Stimulated activated memory B cell treated with anti-CD40 and anti-IgM and Interleukin-4, amounts not matched to agents 10 μg/mL and 1 μg/mL and 100 μg/mL, for 72 hours (primary cell): ENCODE data around the gene KIF26A.
"Not testable (repeated sequence)": the region's sequence is repeated elsewhere in the genome, so short reads cannot be mapped to it uniquely, and the experiment has no call there.

ENCODE experiments used
- ATAC-seq: fragments of 150-1000 bp; cut with Tn5 transposase; 2 replicates; pipeline ENCODE4 v1.10.0; 2021
- H3K27ac Mint-ChIP-seq: one replicate; pipeline ENCODE4 v1.8.0; 2022; ENCODE audit warnings: mild to moderate bottlenecking, mixed read lengths
- H3K27me3 Mint-ChIP-seq: one replicate; pipeline ENCODE4 v1.8.0; 2022; ENCODE audit warnings: mixed read lengths
- H3K36me3 Mint-ChIP-seq: one replicate; pipeline ENCODE4 v1.8.0; 2022; ENCODE audit warnings: mixed read lengths
- H3K4me1 Mint-ChIP-seq: one replicate; pipeline ENCODE4 v1.8.0; 2022; ENCODE audit warnings: mixed read lengths
- H3K4me3 Mint-ChIP-seq: one replicate; pipeline ENCODE4 v1.8.0; 2022; ENCODE audit warnings: mild to moderate bottlenecking, moderate library complexity, mixed read lengths
- H3K9me3 Mint-ChIP-seq: one replicate; pipeline ENCODE4 v1.8.0; 2022; ENCODE audit warnings: mixed read lengths

The KIF26A gene

DNA sequence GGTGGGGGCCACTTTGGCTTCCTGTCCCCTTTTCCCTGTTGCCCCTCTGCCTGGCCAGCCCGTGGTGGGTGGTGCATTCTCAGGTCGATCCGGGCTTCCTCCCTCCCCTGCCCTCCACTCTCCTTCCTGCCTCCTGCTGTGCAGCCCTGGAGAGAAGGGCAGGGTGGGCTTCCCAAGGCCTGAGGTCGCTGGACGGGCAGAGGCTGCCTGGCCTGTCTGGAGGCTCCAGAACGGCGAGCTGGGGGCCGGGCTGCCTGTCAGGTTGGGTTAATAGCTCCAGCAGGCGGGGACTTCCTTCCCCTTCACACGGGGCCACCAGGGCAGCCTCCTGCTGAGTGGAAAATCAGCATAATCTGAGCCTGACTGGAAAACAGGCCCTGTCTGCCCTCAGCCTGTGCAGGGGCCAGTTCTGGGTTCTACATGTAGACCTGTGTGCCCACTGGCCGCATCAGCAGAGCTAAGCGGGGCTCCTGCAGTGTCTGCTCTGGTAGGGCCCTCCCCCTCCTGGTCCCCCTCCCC lies 11.3 kb downstream of the KIF26A start:
- H3K4me1 Mint-ChIP-seq = no peaks in the 10 kb centered on the region
- peaks cover 48% of the 10 kb centered on the region for H3K27me3 Mint-ChIP-seq
- H3K36me3 Mint-ChIP-seq = no peaks in the 10 kb centered on the region
- ATAC-seq = no peak
- no peak overlapping the region for H3K27ac Mint-ChIP-seq
- no peaks in the 10 kb centered on the region for H3K9me3 Mint-ChIP-seq
- no peak overlapping the region for H3K4me3 Mint-ChIP-seq

DNA sequence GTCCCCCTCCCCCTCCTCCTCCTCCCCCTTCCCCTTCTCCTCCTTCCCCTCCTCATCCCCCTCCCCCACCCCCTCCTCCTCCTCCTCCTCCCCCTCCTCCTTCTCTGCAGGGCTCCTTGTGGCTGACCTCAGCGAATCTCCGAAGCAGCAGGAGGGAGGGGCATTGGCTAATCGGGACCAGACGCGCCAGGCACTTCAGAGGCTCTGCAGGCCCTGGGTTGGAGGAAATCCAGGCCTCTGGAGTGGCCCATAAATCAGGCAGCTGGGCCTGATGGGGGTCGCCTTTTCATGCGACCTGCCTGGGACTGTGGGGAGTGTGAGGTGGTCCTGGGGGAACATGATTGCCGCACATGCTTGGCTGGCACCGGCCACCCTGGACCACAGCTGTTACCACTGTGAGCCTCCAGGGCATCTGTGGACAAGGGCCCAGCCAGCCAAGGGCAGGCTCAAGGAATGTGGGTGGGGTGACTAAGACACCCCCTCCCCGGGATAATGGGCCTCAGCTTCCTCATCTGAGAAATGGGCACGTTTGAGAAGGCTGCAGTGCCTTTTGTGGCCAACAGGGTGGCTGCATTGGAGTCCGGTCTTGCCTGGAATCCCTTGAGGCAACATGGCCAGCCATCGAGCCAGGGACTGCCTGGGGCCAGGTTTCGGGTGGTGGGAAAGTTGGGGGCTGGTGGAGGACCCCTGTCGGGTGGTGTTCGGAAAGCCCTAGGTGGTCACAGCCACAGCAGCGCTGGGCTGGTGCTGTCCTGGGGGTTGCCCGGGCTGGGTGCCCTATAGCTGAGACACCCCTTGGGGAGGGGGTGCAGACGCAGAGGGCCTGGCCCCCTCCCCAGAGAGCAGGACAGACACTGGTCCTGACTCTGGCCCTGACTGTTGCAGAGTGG lies 12.0 kb downstream of the KIF26A start:
- no peak overlapping the region for H3K4me3 Mint-ChIP-seq
- no peaks in the 10 kb centered on the region for H3K36me3 Mint-ChIP-seq
- H3K27me3 Mint-ChIP-seq = peaks cover 41% of the 10 kb centered on the region
- H3K9me3 Mint-ChIP-seq = no peaks in the 10 kb centered on the region
- no peak overlapping the region for H3K27ac Mint-ChIP-seq
- H3K4me1 Mint-ChIP-seq = no peaks in the 10 kb centered on the region
- ATAC-seq = no peak

DNA sequence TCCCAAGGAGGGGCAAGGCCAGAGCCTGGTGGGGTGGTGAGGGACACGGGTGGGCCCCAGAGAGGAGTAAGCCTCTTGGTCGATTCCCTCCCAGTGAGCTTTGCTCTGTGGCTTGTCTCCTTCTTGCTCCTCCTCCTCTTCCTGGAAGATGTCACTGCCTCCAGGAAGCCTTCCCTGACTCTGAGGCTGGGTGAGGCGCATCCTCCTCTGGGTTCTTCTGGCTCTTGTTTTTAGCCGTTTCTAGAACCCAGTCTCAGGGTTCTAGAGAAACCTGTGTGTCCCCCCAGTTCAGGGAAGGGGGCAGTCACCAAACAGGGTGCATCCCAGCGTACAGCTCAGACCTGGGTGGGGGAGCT lies 12.6 kb downstream of the KIF26A start:
- Mint-ChIP-seq H3K9me3 (no peaks in the 10 kb centered on the region), H3K4me1 (no peaks in the 10 kb centered on the region), H3K27ac (no peak overlapping the region), H3K27me3 (peaks cover 34% of the 10 kb centered on the region), H3K36me3 (no peaks in the 10 kb centered on the region), H3K4me3 (no peak overlapping the region)
- no peak for ATAC-seq

DNA sequence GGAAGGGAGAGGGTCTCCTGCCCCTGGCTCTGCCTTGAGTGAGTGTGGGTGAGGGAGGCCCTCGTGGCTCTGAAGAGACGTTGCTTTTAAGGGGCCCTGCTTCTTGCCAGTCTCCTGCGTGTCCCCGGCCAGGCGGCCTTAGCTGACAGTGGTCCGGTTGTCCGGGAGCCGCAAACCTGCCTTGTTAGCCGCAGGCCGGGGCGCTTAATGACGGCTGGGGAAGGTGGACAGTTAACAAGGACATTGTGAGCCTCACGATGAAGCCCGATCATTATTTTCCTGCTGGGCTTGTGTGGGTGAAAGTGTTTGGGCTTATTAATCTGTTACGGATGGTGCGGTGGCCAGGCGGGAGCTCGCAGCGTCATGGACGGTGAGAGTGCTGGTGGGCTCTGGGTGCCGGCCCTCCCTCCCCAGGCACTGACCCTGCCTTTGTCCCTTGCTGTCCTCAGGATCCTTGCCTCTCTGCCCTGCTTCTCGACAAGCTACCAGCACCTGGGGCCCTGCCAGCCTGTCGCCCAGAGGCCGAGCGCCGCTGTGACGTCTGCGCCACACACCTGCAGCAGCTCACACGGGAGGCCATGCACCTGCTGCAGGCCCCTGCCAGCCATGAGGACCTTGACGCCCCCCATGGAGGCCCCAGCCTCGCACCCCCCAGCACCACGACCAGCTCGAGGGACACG lies 13.3 kb downstream of the KIF26A start:
- Mint-ChIP-seq H3K27me3 (peaks cover 27% of the 10 kb centered on the region), H3K36me3 (no peaks in the 10 kb centered on the region), H3K9me3 (no peaks in the 10 kb centered on the region), H3K4me1 (no peaks in the 10 kb centered on the region), H3K27ac (no peak overlapping the region), H3K4me3 (no peak overlapping the region)
- ATAC-seq = no peak

DNA sequence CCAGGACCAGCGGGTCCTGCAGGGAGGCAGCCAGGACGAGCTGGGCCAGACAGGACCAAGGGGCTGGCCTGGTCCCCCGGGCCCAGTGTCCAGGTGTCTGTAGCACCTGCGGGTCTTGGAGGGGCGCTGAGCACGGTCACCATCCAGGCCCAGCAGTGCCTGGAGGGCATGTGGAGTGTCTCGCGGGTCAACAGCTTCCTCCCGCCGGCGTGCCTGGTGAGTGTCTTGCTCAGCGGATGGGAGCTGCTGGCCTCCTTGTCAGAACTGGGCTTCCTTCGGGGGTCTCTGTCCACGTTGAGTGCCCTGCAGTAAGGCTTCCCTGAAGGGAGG lies 13.8 kb downstream of the KIF26A start:
- H3K9me3 Mint-ChIP-seq = no peaks in the 10 kb centered on the region
- no peak overlapping the region for H3K4me3 Mint-ChIP-seq
- H3K27ac Mint-ChIP-seq = no peak overlapping the region
- H3K4me1 Mint-ChIP-seq = no peaks in the 10 kb centered on the region
- H3K36me3 Mint-ChIP-seq = no peaks in the 10 kb centered on the region
- peaks cover 22% of the 10 kb centered on the region for H3K27me3 Mint-ChIP-seq
- ATAC-seq = no peak

DNA sequence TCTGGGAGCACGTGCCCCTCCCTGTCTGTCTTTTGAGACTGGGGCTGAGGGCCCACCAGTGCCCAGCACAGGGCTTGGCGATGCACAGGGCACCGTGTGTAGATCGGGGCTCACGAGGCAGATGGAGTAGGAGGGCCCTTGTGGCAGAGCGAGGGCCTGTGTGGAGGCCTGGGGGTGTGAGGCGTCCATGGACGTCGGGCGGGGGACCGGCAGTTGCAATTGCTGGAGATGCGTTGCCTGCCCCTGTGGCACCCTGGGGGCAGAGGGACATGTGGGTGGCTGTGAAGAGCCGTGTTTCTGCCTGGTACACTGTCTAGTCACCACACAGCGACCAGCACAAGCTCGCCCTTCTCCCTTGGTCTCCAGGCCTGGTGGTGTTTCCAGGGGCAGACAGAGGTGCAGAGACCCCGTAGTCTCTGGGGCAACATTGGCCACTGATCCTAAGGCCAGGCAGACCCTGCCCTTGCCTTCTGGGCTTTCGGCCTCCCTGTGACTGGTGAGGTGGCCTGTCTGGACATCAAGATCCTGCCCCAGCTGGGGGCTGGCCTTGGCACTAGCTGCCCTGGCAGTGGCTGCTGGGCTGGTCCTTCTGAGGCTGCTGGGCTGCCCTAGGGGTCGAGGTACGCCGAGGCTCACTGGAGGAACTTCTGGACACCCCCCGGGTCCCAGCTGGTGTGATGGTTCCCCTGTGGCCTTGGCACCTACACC lies 14.5 kb downstream of the KIF26A start:
- Mint-ChIP-seq H3K36me3 (no peaks in the 10 kb centered on the region), H3K27ac (no peak overlapping the region), H3K4me1 (no peaks in the 10 kb centered on the region), H3K4me3 (no peak overlapping the region), H3K9me3 (no peaks in the 10 kb centered on the region), H3K27me3 (peaks cover 16% of the 10 kb centered on the region)
- ATAC-seq = no peak

DNA sequence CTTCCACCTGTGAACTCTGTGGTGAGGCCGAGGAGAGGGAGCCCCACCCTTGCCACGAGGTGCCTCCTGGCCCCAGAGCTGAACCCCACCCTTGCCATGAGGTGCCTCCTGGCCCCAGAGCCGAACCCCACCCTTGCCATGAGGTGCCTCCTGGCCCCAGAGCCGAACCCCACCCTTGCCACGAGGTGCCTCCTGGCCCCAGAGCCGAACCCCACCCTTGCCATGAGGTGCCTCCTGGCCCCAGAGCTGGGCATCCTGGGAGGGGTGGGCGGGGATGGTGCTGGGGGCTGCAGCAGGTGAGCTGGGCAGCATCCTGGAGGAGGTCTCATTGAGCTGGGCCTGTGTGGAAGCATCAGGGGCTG lies 15.0 kb downstream of the KIF26A start:
- not testable (repeated sequence) for H3K9me3 Mint-ChIP-seq, H3K36me3 Mint-ChIP-seq, H3K27ac Mint-ChIP-seq, H3K4me1 Mint-ChIP-seq, ATAC-seq, H3K4me3 Mint-ChIP-seq
- peaks cover 11% of the 10 kb centered on the region for H3K27me3 Mint-ChIP-seq

DNA sequence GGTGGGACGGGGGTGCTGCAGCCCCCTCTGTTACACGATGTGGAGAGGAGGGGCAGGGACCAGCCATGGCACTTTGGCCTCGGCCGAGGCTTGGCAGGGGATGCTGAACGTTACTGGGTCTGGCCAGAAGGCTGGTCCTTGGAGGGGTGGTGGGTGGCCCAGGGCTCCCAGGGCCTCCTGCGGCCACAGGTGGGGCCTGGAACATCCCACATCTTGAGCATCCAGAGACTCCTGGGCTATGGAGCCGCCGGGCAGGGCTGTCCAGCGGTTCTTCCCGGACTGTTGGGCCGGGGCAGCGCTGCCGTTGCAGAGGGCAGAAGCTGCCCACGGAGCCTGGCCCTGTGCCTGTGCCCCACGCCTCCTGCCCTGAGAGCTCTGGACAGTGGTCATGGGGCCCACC lies 15.9 kb downstream of the KIF26A start:
- peaks cover 7% of the 10 kb centered on the region for H3K27me3 Mint-ChIP-seq
- no peaks in the 10 kb centered on the region for H3K36me3 Mint-ChIP-seq
- H3K4me3 Mint-ChIP-seq = no peak overlapping the region
- no peaks in the 10 kb centered on the region for H3K9me3 Mint-ChIP-seq
- H3K27ac Mint-ChIP-seq = no peak overlapping the region
- no peak for ATAC-seq
- no peaks in the 10 kb centered on the region for H3K4me1 Mint-ChIP-seq

DNA sequence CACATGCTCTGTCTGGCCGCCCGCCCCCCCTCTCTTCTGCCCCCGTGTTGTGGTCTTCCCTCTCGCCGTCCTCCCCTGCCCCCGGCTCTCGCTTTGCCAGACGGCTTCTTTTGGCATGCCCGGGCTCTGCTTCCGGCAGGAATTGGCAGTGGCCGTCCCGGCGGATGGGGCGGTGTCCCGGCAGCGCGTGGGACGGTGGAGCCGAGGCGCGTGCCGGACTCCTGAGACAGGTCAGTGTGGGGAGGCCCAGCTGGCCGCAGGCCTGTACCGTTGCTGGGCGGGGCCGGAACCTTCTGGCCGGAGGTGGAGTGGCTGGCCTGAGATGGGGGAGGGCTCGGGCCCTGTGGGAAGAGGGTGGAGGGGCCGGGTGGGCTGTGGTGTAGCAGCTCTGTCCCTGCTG lies 17.1 kb downstream of the KIF26A start:
- Mint-ChIP-seq H3K4me3 (no peak overlapping the region), H3K27ac (no peak overlapping the region), H3K4me1 (no peaks in the 10 kb centered on the region), H3K9me3 (no peaks in the 10 kb centered on the region), H3K36me3 (no peaks in the 10 kb centered on the region), H3K27me3 (peaks cover 7% of the 10 kb centered on the region)
- ATAC-seq = no peak

DNA sequence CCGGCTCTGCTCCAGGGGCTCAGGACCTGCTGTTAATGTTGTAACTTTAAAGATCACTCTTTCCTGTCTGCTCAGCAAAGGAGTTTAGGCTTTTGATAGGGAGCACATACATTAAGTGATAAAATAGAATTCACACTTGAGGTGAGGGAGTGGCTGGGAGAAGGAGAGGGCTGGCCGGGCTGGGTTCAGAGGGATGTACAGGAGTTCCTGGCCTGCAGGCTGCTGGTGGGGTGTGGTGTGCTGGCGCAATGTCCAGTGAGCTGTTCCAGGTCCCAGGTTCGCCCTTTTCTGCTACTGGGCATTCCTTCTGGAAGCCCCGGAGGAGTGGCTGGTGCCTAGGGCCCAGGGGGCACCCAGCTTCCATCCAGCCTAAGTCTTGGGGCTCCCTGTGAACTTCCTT lies 17.8 kb downstream of the KIF26A start:
- ATAC-seq = no peak
- Mint-ChIP-seq H3K4me1 (no peaks in the 10 kb centered on the region), H3K36me3 (no peaks in the 10 kb centered on the region), H3K27ac (no peak overlapping the region), H3K9me3 (no peaks in the 10 kb centered on the region), H3K27me3 (peaks cover 7% of the 10 kb centered on the region), H3K4me3 (no peak overlapping the region)

DNA sequence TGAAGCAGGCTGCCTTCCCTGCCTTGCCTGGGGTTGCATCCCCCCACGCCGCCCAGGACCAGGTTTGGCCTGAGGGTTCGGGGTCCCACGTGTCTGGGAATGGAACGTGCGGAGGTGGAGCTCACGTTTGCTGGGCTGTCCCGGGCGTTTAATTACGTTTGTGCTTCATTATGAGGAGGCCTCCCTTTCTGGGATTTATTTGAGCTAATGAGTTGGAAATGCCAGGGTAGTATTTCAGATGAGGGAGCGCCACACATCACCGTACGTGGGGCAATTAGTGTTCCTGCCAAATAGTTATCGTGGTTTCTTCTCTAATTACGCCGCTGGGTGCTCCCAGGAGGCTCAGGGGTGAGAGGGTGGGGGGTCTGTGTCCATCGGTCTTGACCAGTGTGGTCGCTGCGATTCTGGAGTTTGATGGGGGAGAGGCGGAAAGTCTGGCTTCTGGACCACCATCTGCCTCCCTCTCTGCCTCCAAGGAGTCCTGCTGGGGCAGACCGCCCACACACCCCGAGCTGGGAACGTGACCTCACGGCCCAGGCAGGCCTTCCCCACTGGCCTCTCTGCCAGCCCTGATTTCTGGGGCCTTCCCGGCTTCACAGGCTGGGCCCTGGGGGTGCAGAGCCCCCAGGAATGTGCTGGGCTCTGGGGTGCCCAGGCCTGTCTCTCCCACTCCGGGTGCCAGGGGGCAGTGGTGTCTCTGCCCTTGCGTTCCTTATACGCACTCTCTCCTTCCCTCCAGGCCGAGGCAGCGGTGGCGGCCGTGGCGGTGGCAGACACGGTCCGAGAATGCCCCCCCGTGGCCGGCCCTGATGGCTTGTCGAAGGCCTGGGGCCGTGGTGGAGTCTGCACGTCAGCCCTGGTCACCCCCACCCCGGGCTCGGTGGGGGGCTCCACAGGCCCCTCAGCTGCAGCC lies 18.9 kb downstream of the KIF26A start:
- ATAC-seq = no peak
- Mint-ChIP-seq H3K4me3 (no peak overlapping the region), H3K9me3 (no peaks in the 10 kb centered on the region), H3K36me3 (no peaks in the 10 kb centered on the region), H3K27me3 (no peaks in the 10 kb centered on the region), H3K27ac (no peak overlapping the region), H3K4me1 (no peaks in the 10 kb centered on the region)

DNA sequence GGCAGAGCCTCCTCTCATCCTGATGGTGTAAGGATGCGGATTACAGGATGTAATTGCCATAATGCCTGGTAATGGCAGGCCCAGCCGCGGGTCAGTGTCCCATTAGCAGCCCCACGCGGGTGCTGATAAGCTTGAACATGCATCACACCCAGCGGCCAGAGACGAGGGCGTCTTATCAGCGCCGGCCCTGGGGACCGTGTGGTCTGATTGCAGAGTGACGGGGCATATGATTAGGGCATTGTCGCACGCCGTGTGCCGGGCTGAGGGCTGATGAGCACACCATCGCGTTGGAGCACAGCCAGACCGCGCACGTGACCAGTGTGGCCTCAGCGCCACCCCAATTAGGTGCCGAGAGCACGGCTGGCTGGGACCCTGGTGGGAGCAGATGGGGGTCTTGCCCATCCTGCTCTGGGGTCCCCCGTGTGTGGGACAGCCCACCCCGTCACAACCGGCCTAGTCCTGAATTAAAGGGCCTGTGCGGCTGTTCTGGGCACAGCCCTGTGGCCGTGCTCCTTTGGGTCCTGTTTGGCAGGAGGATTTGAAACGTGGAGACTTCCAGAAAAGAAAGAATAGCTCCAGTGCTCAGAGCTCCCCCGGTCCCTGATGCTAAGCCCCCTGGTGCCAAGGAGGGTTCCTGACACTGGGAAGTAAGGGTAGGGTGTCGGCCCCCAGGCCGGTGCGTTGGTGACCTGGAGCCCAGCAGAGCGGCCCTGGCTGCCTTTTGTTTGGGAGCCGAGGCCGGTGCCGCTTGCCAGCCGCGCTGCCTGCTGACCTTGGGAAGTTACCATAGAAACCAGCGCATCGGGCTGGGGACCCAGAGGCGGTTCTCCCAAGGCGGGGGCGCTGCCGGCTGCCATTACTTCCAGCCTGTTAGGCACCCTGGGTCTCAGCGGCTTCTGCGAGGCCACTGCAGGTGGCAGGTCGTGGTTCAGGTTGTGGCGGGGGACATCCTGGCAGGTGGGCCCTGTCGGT lies 20.7 kb downstream of the KIF26A start:
- Mint-ChIP-seq H3K4me1 (no peaks in the 10 kb centered on the region), H3K4me3 (no peak overlapping the region), H3K27me3 (no peaks in the 10 kb centered on the region), H3K9me3 (no peaks in the 10 kb centered on the region), H3K36me3 (no peaks in the 10 kb centered on the region), H3K27ac (no peak overlapping the region)
- no peak for ATAC-seq

DNA sequence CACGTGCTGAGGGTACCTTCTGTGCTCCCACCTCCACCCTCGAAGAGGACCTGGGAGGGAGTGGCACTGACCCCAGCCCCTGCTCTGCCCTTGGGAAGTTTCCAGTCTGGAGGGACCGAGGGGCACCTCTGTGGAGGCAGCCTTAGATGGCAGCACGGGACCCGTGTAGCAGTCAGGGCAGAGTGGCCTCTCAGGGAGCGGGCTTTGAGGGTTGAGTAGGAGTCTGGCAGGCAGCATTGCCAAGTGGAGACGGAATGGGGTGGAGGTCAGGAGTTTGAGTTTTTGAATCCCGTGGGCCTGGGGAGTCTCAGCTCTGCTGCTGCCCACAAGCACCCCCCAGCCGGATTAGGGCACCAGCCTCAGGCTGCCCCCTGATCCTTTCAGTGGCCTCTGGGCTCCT lies 21.6 kb downstream of the KIF26A start:
- no peaks in the 10 kb centered on the region for H3K4me1 Mint-ChIP-seq
- no peak overlapping the region for H3K27ac Mint-ChIP-seq
- no peak overlapping the region for H3K4me3 Mint-ChIP-seq
- no peak for ATAC-seq
- no peaks in the 10 kb centered on the region for H3K36me3 Mint-ChIP-seq
- no peaks in the 10 kb centered on the region for H3K27me3 Mint-ChIP-seq
- H3K9me3 Mint-ChIP-seq = no peaks in the 10 kb centered on the region
